Loucy (cell line): ENCODE results near the gene CARD8.
A peak's percentile ranks its signal among the peaks of the same experiment; 100 is the strongest.

Experiments used
- H2AFZ ChIP-seq: fragments of 200-600 bp; sonication (generic); 2 replicates; pipeline ENCODE4 v1.6.0; 2016; ENCODE audit warnings: antibody characterized with exemption, mild to moderate bottlenecking, low read length, moderate library complexity
- H3F3A ChIP-seq: fragments of 200-600 bp; 2 replicates; pipeline ENCODE4 v1.6.0; 2016; ENCODE audit warnings: antibody characterized with exemption, low read depth, mild to moderate bottlenecking
- H3K27me3 ChIP-seq: fragments of 200-600 bp; sonication (generic); 2 replicates; pipeline ENCODE4 v1.6.1; 2014; ENCODE audit warnings: low read length, mild to moderate bottlenecking; ENCODE audit not compliant: insufficient read depth, poor library complexity, severe bottlenecking
- H3K36me3 ChIP-seq: fragments of 200-600 bp; sonication (generic); 2 replicates; pipeline ENCODE4 v1.6.1; 2016; ENCODE audit warnings: low read length; ENCODE audit not compliant: insufficient read depth
- H3K4me1 ChIP-seq: fragments of 200-600 bp; sonication (generic); 2 replicates; pipeline ENCODE4 v1.5.1; 2014; ENCODE audit warnings: low read length, mild to moderate bottlenecking; ENCODE audit not compliant: insufficient read depth, poor library complexity, severe bottlenecking
- H3K4me2 ChIP-seq: fragments of 200-600 bp; sonication (generic); 2 replicates; pipeline ENCODE4 v1.6.0; 2014; ENCODE audit warnings: antibody characterized with exemption, low read length, low read depth, mild to moderate bottlenecking; ENCODE audit not compliant: poor library complexity, severe bottlenecking
- H3K4me3 ChIP-seq: fragments of 200-600 bp; sonication (generic); 2 replicates; pipeline ENCODE4 v1.5.1; 2014; ENCODE audit warnings: low read length, mild to moderate bottlenecking, mixed read lengths; ENCODE audit not compliant: poor library complexity, severe bottlenecking
- H3K79me2 ChIP-seq: fragments of 200-600 bp; sonication (generic); 2 replicates; pipeline ENCODE4 v1.6.1; 2014; ENCODE audit warnings: low read length; ENCODE audit not compliant: insufficient read depth
- H3K9ac ChIP-seq: fragments of 200-600 bp; sonication (generic); 2 replicates; pipeline ENCODE4 v1.6.0; 2014; ENCODE audit warnings: mild to moderate bottlenecking, low read depth, low read length, moderate library complexity; ENCODE audit not compliant: poor library complexity, severe bottlenecking
- H3K9me2 ChIP-seq: fragments of 200-600 bp; sonication (generic); replicated peaks from 2 replicates; pipeline ENCODE4 v1.6.1; 2016; ENCODE audit warnings: low read depth, low read length, mixed read lengths
- H3K9me3 ChIP-seq: fragments of 200-600 bp; sonication (generic); 2 replicates; pipeline ENCODE4 v1.6.1; 2014; ENCODE audit warnings: mild to moderate bottlenecking, antibody characterized with exemption, low read length, low read depth; ENCODE audit not compliant: insufficient read depth
- H4K20me1 ChIP-seq: fragments of 200-600 bp; sonication (generic); 2 replicates; pipeline ENCODE4 v1.6.0; 2014; ENCODE audit warnings: antibody characterized with exemption, low read length, mild to moderate bottlenecking; ENCODE audit not compliant: insufficient read depth, poor library complexity, severe bottlenecking
- CTCF ChIP-seq: fragments of 200-600 bp; sonication (generic); conservative IDR thresholded peaks from 2 replicates; pipeline ENCODE4 v1.5.1; 2014; ENCODE audit warnings: mild to moderate bottlenecking, antibody characterized with exemption, low read length
- EZH2phosphoT487 ChIP-seq: fragments of 200-600 bp; IDR thresholded peaks from 2 replicates; pipeline ENCODE4 v1.6.1; 2018; ENCODE audit warnings: antibody characterized with exemption, mild to moderate bottlenecking, moderate library complexity, borderline replicate concordance

Gene CARD8

GRCh38 chr19:48203222-48203793, 52.4 kb downstream of the CARD8 start:
- no peaks in the 10 kb centered on the region for H3K27me3 ChIP-seq
- peak overlapping the region; percentile 85 for H3K4me2 ChIP-seq
- peaks cover 11% of the 10 kb centered on the region for H3K4me1 ChIP-seq
- no peaks in the 10 kb centered on the region for H3F3A ChIP-seq
- no peaks in the 10 kb centered on the region for H3K9me2 ChIP-seq
- H2AFZ ChIP-seq: peak overlapping the region; percentile 74
- H3K79me2 ChIP-seq: peaks cover 10% of the 10 kb centered on the region; the same call in 1 of the 2 replicates
- H3K36me3 ChIP-seq: no peaks in the 10 kb centered on the region
- H4K20me1 ChIP-seq: no peaks in the 10 kb centered on the region
- H3K9ac ChIP-seq: peak overlapping the region; percentile 85
- no peak for TF ChIP-seq CTCF
- no peak for TF ChIP-seq EZH2phosphoT487
- peak overlapping the region; percentile 93 for H3K4me3 ChIP-seq
- H3K9me3 ChIP-seq: no peaks in the 10 kb centered on the region

- H3K9ac ChIP-seq: no peak overlapping the region
Measured at GRCh38 chr19:48196933-48197665, 58.6 kb downstream of the CARD8 start.

GRCh38 chr19:48196321-48196763, 59.4 kb downstream of the CARD8 start:
- TF ChIP-seq EZH2phosphoT487 (no peak), CTCF (no peak)
- Histone ChIP-seq H3K9ac (no peak overlapping the region), H4K20me1 (no peaks in the 10 kb centered on the region), H3K9me3 (no peaks in the 10 kb centered on the region), H3K79me2 (no peaks in the 10 kb centered on the region), H3K36me3 (no peaks in the 10 kb centered on the region), H3K9me2 (no peaks in the 10 kb centered on the region), H2AFZ (no peak overlapping the region), H3K4me3 (no peak overlapping the region), H3K4me2 (no peak overlapping the region), H3K4me1 (no peaks in the 10 kb centered on the region), H3F3A (no peaks in the 10 kb centered on the region), H3K27me3 (no peaks in the 10 kb centered on the region)

More at GRCh38 chr19:48196933-48197665, 58.6 kb downstream of the CARD8 start:
- no peak overlapping the region for H3K4me2 ChIP-seq
- no peaks in the 10 kb centered on the region for H3K9me2 ChIP-seq
- H2AFZ ChIP-seq: no peak overlapping the region
- no peaks in the 10 kb centered on the region for H3K4me1 ChIP-seq
- H3K27me3 ChIP-seq: no peaks in the 10 kb centered on the region
- H4K20me1 ChIP-seq: no peaks in the 10 kb centered on the region
- no peak overlapping the region for H3K4me3 ChIP-seq
- TF ChIP-seq EZH2phosphoT487 (no peak), CTCF (no peak)
- no peaks in the 10 kb centered on the region for H3F3A ChIP-seq
- H3K36me3 ChIP-seq: no peaks in the 10 kb centered on the region
- H3K79me2 ChIP-seq: no peaks in the 10 kb centered on the region
- no peaks in the 10 kb centered on the region for H3K9me3 ChIP-seq
